ENCODE data around the gene BTBD6. TPM values are rescaled to one million over a fixed set of nuclear protein-coding genes. Genes with fewer than 3 reads are reported as not detected.

Gene BTBD6
- total RNA-seq, 1 experiment from 2014 or later, result 0.26 TPM

DNA sequence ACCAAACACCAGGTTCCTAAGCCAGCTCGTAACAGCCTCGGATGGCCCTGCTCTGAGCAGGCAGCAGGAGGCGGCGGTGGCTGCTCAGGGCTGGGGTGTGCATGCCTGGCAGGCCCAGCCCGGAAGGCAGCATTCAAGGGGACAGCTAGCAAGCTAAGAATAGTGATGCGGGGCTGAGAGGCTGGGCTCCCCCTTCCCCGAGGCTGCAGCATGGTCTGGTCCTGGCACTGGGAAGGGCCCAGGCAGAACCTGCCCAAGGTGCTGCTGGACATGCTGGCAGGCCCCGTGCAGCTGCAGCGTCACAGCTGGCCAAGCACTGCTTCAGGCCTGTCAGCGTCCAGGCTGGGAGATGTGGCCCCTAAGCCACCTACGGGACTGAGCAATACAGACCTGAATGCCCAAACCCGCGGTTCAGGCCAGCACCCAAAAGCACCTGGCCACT lies 40.9 kb upstream of the BTBD6 start:
- Histone ChIP-seq H3K4me3 (ENCODE audit: low read depth in 2 of 2, low read length in 2 of 2) (no peak overlapping the region), H3K27me3 (ENCODE audit: control insufficient read depth, insufficient read depth, low read length) (no peaks in the 10 kb centered on the region), H3K9me3 (ENCODE audit: control insufficient read depth, insufficient read depth, low read depth, low read length) (no peaks in the 10 kb centered on the region), H3K36me3 (ENCODE audit: control insufficient read depth, insufficient read depth, low read length) (no peaks in the 10 kb centered on the region), H3K27ac (ENCODE audit: low read length) (no peak overlapping the region), H3K4me1 (ENCODE audit: control insufficient read depth, insufficient read depth, low read length) (no peaks in the 10 kb centered on the region; the same call in 1 of the 2 replicates)
- no peak for DNase-seq (ENCODE audit: low read depth, low spot score)
- no TSS peak for BruUV-seq (replicated peaks)
- in situ Hi-C loops (cut with HindIII; ENCODE audit: low pct_unique_long_range_greater_than_20kb, low sequenced_read_pairs), result no loop called here
- no peak for TF ChIP-seq TCF7L2 (IDR thresholded peaks at IDR 0.05; ENCODE audit: low read depth, low read length)
- TF ChIP-seq, protein P1, sequence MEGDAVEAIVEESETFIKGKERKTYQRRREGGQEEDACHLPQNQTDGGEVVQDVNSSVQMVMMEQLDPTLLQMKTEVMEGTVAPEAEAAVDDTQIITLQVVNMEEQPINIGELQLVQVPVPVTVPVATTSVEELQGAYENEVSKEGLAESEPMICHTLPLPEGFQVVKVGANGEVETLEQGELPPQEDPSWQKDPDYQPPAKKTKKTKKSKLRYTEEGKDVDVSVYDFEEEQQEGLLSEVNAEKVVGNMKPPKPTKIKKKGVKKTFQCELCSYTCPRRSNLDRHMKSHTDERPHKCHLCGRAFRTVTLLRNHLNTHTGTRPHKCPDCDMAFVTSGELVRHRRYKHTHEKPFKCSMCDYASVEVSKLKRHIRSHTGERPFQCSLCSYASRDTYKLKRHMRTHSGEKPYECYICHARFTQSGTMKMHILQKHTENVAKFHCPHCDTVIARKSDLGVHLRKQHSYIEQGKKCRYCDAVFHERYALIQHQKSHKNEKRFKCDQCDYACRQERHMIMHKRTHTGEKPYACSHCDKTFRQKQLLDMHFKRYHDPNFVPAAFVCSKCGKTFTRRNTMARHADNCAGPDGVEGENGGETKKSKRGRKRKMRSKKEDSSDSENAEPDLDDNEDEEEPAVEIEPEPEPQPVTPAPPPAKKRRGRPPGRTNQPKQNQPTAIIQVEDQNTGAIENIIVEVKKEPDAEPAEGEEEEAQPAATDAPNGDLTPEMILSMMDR (IDR thresholded peaks at IDR 0.05), result no peak
- TF ChIP-seq, protein P2, sequence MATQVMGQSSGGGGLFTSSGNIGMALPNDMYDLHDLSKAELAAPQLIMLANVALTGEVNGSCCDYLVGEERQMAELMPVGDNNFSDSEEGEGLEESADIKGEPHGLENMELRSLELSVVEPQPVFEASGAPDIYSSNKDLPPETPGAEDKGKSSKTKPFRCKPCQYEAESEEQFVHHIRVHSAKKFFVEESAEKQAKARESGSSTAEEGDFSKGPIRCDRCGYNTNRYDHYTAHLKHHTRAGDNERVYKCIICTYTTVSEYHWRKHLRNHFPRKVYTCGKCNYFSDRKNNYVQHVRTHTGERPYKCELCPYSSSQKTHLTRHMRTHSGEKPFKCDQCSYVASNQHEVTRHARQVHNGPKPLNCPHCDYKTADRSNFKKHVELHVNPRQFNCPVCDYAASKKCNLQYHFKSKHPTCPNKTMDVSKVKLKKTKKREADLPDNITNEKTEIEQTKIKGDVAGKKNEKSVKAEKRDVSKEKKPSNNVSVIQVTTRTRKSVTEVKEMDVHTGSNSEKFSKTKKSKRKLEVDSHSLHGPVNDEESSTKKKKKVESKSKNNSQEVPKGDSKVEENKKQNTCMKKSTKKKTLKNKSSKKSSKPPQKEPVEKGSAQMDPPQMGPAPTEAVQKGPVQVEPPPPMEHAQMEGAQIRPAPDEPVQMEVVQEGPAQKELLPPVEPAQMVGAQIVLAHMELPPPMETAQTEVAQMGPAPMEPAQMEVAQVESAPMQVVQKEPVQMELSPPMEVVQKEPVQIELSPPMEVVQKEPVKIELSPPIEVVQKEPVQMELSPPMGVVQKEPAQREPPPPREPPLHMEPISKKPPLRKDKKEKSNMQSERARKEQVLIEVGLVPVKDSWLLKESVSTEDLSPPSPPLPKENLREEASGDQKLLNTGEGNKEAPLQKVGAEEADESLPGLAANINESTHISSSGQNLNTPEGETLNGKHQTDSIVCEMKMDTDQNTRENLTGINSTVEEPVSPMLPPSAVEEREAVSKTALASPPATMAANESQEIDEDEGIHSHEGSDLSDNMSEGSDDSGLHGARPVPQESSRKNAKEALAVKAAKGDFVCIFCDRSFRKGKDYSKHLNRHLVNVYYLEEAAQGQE (IDR thresholded peaks at IDR 0.05; ENCODE audit: insufficient read depth in 1 of 2, low read depth in 2 of 2, low read length in 1 of 2), result no peak
- intact Hi-C loops (cut with micrococcal nuclease; ENCODE audit: unreplicated experiment), result no loop called here
- ChIA-PET CTCF (interaction anchor here (0.6 kb wide), 1 partner anchor 328 kb away, joined by 4 read pairs; no protein-coding TSS in a partner anchor), POLR2A (no interaction called here)
- ATAC-seq, result peak; percentile 24; the same call in 1 of the 2 replicates

DNA sequence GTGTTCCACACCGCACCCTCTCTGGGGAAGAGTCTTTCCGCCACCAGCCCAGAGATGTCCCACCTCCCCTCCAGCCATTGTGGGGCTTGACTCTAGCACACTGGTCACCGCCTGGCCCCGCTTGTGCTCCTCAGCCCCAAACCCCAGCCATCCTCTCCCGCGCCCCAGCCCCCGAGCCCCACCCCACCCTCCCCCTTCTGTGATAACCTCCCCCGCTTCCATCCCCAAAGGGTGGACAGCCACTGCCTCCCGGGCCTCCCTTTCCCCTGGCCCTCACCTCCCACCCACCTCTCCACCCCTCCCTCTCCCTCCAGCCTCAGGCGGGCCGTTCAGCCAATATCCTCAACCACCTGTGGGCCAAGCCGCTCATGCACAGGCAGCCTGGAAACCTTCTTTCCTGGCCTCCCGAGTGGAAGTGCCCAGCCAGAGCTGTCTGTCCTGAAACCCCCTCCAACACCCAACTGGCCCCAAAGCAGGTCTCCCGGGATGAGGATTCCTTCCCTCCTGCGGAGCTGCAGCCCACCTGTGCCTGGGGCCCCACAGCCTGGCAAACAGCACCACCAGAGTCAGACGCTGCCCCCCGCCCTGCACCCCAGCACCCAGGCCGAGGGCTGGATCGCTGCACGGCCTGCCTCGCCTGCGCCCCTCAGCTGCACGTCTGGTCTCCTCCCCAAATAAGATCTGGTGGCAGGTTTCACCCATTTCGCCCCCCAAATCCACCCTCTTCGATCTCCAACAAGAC lies 40.2 kb upstream of the BTBD6 start:
- intact Hi-C loops (cut with micrococcal nuclease; ENCODE audit: unreplicated experiment) (no loop called here), in situ Hi-C loops (cut with HindIII; ENCODE audit: low pct_unique_long_range_greater_than_20kb, low sequenced_read_pairs) (no loop called here)
- H3K9me3 ChIP-seq (ENCODE audit: control insufficient read depth, insufficient read depth, low read depth, low read length), result no peaks in the 10 kb centered on the region
- ATAC-seq (no peak), DNase-seq (ENCODE audit: low read depth, low spot score) (no peak)
- POLR2A ChIA-PET, result interaction anchor here (0.7 kb wide), 1 partner anchor 169 kb away, joined by 14 read pairs; no protein-coding TSS in a partner anchor
- BruUV-seq (replicated peaks), result no TSS peak
- no peak overlapping the region for H3K4me3 ChIP-seq (ENCODE audit: low read depth in 2 of 2, low read length in 2 of 2)
- H3K27ac ChIP-seq (ENCODE audit: low read length), result no peak overlapping the region
- no peaks in the 10 kb centered on the region for H3K36me3 ChIP-seq (ENCODE audit: control insufficient read depth, insufficient read depth, low read length)
- CTCF ChIA-PET, result interaction anchor here (0.6 to 0.7 kb wide), 2 partner anchors 19 to 327 kb away, joined by 4 to 5 read pairs; no protein-coding TSS in a partner anchor
- TF ChIP-seq POLR2AphosphoS5 (IDR thresholded peaks at IDR 0.05; ENCODE audit: low read depth, low read length) (no peak), SIN3A (IDR thresholded peaks at IDR 0.05; ENCODE audit: borderline replicate concordance, insufficient read depth, low read depth, low read length) (no peak), TCF7L2 (IDR thresholded peaks at IDR 0.05; ENCODE audit: low read depth, low read length) (no peak)
- TF ChIP-seq, protein P2 (IDR thresholded peaks at IDR 0.05; ENCODE audit: insufficient read depth in 1 of 2, low read depth in 2 of 2, low read length in 1 of 2), result no peak
- TF ChIP-seq, protein P1 (IDR thresholded peaks at IDR 0.05), result no peak
- H3K4me1 ChIP-seq (ENCODE audit: control insufficient read depth, insufficient read depth, low read length), result no peaks in the 10 kb centered on the region; the same call in 1 of the 2 replicates
- no peaks in the 10 kb centered on the region for H3K27me3 ChIP-seq (ENCODE audit: control insufficient read depth, insufficient read depth, low read length)

Data from Panc1 (cell line).